Smooth muscle cell of the coronary artery (primary cell): Measurements from ENCODE around the gene C1QTNF6. TPM values are rescaled to one million over a fixed set of nuclear protein-coding genes. Genes with fewer than 3 reads are reported as not detected.

Experiments
- total RNA-seq: library from RNA; depleted of rRNA; stranded (reverse); fragments of >200 nt; gene quantifications from 2 replicates; pipeline ENCODE4 v1.2.3, GENCODE V29; 2014; ENCODE audit warnings: low replicate concordance

C1QTNF6 gene
- 4.3 and 12.9 TPM in 2 replicates for total RNA-seq

GRCh38 chr22:37187891-37188761, at the start of gene C1QTNF6:
C1QTNF6 (minus strand) TSS chr22:37188247; CDS start chr22:37188213, 34 bp downstream.

DNA sequence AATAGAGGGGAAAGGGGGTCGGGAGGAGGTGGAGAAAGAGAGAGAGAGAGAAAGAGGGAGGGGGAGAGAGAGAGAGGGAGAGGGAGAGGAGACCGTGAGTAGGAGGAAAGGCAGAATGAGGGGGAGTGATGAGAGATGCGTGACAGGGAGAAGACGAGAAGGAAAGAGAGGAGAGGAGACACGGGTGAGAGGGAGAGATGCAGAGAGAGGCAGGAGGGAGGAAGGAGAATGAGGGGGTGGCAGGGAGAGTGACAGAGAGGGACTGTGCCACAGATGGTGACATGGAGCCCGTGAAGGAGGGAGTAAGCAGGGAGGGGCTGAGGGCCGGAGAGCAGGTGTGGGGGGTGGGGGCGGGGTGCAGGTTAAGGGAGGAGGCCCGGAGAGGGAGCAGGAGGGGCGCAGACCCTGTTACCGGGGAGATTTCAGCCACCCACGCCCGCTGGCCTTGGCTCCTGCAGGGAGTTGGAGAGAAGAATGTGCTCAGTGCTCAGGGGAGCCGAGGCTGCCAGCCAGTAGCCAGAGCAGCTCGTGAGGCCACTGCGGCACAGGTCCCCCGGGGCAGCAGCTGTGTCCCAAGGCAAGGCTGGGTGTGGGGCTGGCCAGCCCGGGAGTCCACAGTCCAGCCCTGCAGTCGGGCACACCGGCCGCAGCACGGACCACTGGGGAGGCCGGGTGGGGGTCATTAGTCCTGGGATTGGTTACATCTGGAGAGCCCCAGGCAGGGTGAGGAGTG, 24.3 kb upstream of the C1QTNF6 start, which contains the start of gene SSTR3:
Gene SSTR3 (minus strand): TSS at position 304 of the 733 bp plus-strand sequence. CDS start 4,674 bp downstream, outside the sequence.

Other genes with a start within 250 kb of the C1QTNF6 start
- 10.5 and 54.4 TPM in 2 replicates for gene TST, start 168.8 kb downstream of the C1QTNF6 start, total RNA-seq
- gene MPST, start 168.5 kb downstream of the C1QTNF6 start, total RNA-seq: 27.0 and 104 TPM in 2 replicates
- gene KCTD17, start 136.5 kb downstream of the C1QTNF6 start, total RNA-seq: 32.2 and 41.8 TPM in 2 replicates
- gene TMPRSS6, start 78.5 kb downstream of the C1QTNF6 start, total RNA-seq: not detected in 2 replicates
- gene IL2RB, start 38.3 kb downstream of the C1QTNF6 start, total RNA-seq: 0.23 TPM in 1 of 2 replicates, not detected in the other
- not detected in 2 replicates for gene SSTR3, start 24.2 kb upstream of the C1QTNF6 start, total RNA-seq
- 3.9 and 10.9 TPM in 2 replicates for gene RAC2, start 56.0 kb upstream of the C1QTNF6 start, total RNA-seq
- gene CYTH4, start 94.3 kb upstream of the C1QTNF6 start, total RNA-seq: 0.08 and 0.23 TPM in 2 replicates
- under 0.01 TPM in 1 of 2 replicates, not detected in the other for gene ELFN2, start 239.2 kb upstream of the C1QTNF6 start, total RNA-seq